CD1c-positive myeloid dendritic cell (primary cell): ENCODE results near the gene LAPTM4A.
"Not testable (repeated sequence)": the region's sequence is repeated elsewhere in the genome, so short reads cannot be mapped to it uniquely, and the experiment has no call there.

Source experiments
- DNase-seq: peaks from one replicate; pipeline ENCODE4 v3.0.0-alpha.2; 2016; ENCODE audit errors: extremely low spot score

LAPTM4A gene

DNA sequence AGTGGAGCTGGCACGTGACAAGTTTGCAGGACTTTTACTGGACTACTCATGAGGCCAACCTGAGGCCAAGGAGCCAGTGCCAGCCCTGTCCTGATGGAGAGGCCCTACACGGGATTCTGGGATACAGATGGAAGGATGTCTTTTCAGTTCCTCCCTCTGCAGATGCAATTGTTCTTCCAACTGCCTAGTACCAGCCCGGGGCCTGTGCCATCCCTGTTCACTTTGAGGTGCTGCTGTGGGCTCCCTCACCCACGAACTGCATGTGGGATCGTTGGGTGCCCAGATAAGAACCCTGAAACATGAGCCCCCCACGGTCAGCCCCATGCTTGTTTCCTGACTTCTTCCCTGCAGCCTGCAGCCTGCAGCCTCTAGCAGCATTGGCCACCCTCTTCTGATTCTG is 25.3 kb upstream of the LAPTM4A start:
- no peak for DNase-seq

GRCh38 chr2:20074901-20075300 is 23.5 kb upstream of the LAPTM4A start:
- DNase-seq, result no peak

- DNase-seq, result not testable (repeated sequence)
These were observed 22.7 kb upstream of the LAPTM4A start for GRCh38 chr2:20074046-20074648.

GRCh38 chr2:20073460-20073859 is 22.0 kb upstream of the LAPTM4A start:
- DNase-seq, result no peak

DNA sequence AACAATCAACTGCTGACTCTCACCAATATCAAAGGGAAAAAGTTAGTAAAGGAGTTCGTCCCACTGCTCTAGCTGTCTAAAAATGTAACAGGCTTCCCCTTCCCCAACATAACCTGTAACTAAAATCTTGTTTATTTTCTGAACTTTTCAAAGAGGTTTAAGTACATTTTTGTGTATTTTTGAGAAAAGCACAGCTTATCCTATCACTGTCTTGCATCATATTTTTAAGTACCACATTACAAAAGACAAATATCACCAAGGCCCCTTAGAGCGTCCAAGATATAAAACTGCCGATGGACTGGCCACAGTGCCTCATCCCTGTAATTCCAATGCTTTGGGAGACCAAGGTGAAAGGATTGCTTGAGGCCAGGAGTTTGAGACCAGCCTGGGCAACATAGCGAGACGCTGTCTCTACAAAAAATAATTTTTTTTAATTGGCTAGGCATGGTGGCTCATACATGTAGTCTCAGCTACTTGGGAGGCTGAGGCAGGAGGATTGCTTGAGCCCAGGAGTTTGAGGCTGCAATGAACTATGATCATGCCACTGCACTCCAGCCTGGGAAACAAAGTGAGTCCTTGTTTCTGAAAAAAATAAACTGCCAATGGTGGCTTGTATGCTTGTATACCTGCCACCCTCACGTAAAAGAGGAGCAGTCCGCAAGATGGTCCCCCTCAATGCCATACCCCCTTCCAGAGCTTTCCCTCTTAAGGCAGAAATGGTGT is 21.2 kb upstream of the LAPTM4A start:
- DNase-seq, result no peak

GRCh38 chr2:20071397-20072383 is 20.3 kb upstream of the LAPTM4A start:
- DNase-seq, result no peak

- DNase-seq, result no peak
These were observed 18.3 kb upstream of the LAPTM4A start for GRCh38 chr2:20069756-20070155.

DNA sequence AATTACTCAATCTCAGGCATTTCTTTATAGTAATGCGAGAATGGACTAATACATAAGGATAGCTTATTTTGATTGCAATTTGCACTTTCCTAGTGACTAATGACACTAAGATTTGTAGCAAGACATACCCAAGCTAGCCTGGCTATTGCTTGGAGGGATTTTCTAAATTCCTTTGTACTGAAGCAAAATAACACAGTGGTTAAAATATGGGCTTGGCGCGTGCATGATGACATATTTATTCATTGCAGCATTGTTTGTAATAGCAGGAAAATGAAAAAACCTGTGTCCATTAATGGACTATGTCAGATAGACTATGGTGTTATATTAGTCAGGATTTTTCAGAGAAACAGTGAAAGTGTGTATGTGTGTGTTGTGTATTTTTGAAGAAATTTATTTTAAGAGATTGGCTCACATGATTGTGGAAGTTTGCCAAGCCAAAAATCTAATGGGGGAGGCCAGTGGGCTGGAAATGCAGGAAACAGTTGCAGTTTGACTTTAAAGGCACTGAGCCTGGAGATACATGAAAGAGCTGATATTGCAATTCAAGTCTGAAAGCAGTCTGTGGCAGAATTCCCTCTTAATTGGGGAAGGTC is 16.7 kb upstream of the LAPTM4A start:
- DNase-seq, result no peak

DNA sequence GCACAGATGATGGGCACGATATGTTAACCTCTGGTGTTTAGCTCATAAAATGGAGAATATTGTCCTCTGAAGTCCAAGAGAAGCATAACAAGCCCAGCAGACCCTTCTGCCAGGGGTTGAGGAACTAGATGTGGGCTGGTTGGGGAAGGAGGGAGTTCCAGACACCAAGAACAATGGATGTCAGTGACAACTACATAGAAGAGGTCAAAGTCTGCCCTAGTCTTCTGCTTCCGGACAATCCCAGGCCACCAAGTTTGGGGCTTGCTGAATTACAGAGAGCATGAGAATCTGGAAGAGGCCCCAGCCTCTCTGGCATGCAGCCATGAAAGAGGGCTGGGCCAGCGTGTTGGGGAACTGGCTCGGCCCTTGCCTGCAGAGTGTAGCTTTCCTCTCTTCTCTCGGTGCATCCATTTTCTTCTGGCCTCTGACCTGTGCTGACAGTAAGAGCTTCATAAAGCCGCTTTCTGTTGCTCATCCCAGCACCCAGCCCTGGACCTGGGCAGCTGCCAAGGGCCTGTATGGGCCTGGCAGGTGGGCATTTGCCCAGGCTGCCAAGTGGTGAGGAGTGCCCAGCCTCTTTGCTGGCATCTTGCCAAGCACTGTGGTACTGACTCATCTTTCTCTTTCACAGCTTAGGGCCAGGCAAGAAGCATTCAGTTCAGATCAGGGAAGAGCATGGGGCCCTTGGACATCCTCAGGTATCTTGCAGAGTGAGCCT is 14.6 kb upstream of the LAPTM4A start:
- DNase-seq, result peak; percentile 20

DNA sequence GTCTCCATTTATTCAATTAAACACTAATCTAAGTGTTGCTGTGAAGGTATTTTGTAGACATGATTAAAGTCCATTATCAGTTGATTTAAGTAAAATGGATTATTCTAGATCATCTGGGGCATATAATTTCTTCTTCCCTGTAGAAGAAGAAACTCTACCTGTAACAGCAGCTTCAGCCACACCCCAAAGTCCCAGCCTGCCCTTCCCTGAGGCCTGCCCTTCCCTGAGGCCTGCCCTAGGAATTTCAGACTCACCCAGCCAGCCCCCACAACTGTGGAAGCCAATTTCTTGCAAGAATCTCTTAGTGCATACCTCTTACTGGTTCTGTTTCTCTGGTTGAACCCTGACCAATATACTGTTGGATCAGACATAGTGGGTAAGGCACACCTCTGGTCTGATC is 13.4 kb upstream of the LAPTM4A start:
- no peak for DNase-seq

- DNase-seq, result no peak
These were observed 13.0 kb upstream of the LAPTM4A start for GRCh38 chr2:20064421-20064820.

- no peak for DNase-seq
These were observed 11.5 kb upstream of the LAPTM4A start for GRCh38 chr2:20062615-20063545.

GRCh38 chr2:20061940-20062339 is 10.5 kb upstream of the LAPTM4A start:
- no peak for DNase-seq

- DNase-seq, result no peak
These were observed 10.0 kb upstream of the LAPTM4A start for GRCh38 chr2:20061476-20061875.

- DNase-seq, result no peak
These were observed 8.7 kb upstream of the LAPTM4A start for GRCh38 chr2:20060106-20060505.

GRCh38 chr2:20057268-20057667 is 5.8 kb upstream of the LAPTM4A start:
- DNase-seq, result no peak

- DNase-seq, result no peak
These were observed 3.5 kb upstream of the LAPTM4A start for GRCh38 chr2:20054931-20055330.

- no peak for DNase-seq
These were observed 2.7 kb upstream of the LAPTM4A start for GRCh38 chr2:20054119-20054518.

- DNase-seq, result peak; percentile 88
These were observed 1.4 kb upstream of the LAPTM4A start for GRCh38 chr2:20052861-20053281.

DNA sequence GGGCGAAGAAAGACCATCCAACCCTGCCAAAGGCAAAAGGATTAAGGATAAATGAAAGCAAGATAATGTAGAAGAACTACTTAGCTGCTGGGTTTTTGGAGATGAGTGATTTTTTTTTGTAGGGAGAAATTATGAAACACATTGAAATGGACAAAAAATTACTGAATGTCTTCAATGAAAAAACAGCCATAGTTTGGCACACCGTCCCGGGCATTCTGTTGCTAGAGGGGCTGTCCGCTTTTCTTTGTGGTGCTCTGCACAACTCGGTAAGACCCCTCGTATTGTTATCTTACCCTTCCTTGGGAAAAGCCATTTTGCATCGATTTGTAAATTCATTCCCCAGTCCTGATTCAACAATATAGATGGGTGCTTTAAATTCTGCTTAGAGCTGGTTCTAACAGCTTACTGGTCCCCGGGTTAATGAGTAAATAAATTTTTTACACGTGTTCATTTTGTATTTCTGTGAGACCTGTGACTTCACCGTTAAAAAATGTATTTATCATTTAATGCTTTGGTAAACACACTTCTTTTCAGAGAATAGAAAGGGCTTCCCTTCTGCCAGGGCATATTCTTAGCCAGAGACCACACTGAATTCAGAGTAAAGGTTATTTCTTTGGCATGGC is 912 bp upstream of the LAPTM4A start:
- DNase-seq, result no peak
